WTC11 (cell line): ENCODE results near the gene NOP14. TPM values are rescaled to one million over a fixed set of nuclear protein-coding genes. Genes with fewer than 3 reads are reported as not detected.
A peak's percentile ranks its signal among the peaks of the same experiment; 100 is the strongest.

Experiments used
- ATAC-seq: fragments of 200-7000 bp; cut with Tn5 transposase; 2 replicates; pipeline ENCODE4 v1.10.0; 2021; ENCODE audit warnings: mild to moderate bottlenecking, moderate library complexity
- CTCF ChIA-PET: fragments of 300-600 bp; sonication (Branson Sonifier 250); formaldehyde crosslinking; loops from one replicate; lab custom pipeline; 2021; ENCODE audit warnings: antibody characterized with exemption; lab: Charles Lee
- POLR2A ChIA-PET: fragments of 350-600 bp; sonication (Branson Sonifier 250); formaldehyde crosslinking; loops from one replicate; lab custom pipeline; 2021; ENCODE audit warnings: antibody characterized with exemption; lab: Charles Lee
- DNase-seq: peaks from one replicate; pipeline ENCODE4 v3.0.0; 2021; ENCODE audit warnings: low spot score
- H3K27ac Mint-ChIP-seq: 2 replicates; pipeline ENCODE4 v1.8.0; 2021; ENCODE audit warnings: mixed read lengths
- H3K27me3 Mint-ChIP-seq: 2 replicates; pipeline ENCODE4 v1.8.0; 2021; ENCODE audit warnings: low read depth, mild to moderate bottlenecking, moderate library complexity, mixed read lengths
- H3K36me3 Mint-ChIP-seq: 2 replicates; pipeline ENCODE4 v1.8.0; 2021; ENCODE audit warnings: mixed read lengths
- H3K4me1 Mint-ChIP-seq: 2 replicates; pipeline ENCODE4 v1.8.0; 2022; ENCODE audit warnings: mixed read lengths
- H3K4me3 Mint-ChIP-seq: 2 replicates; pipeline ENCODE4 v1.8.0; 2021; ENCODE audit warnings: mild to moderate bottlenecking, moderate library complexity, mixed read lengths
- H3K9me3 Mint-ChIP-seq: 2 replicates; pipeline ENCODE4 v1.8.0; 2021; ENCODE audit warnings: mixed read lengths
- ARID4B ChIP-seq: sonication (generic); formaldehyde crosslinking; IDR thresholded peaks from 2 replicates; pipeline ENCODE4 v1.8.0; 2023; ENCODE audit warnings: missing genetic modification reagents, mild to moderate bottlenecking, borderline replicate concordance
- CBFB ChIP-seq: sonication (generic); formaldehyde crosslinking; IDR thresholded peaks from 2 replicates; pipeline ENCODE4 v1.8.1; 2022; ENCODE audit warnings: mild to moderate bottlenecking, low read depth, missing genetic modification reagents
- CDX4 ChIP-seq: fragments of 250-450 bp; sonication (Bioruptor Pico); IDR thresholded peaks from 2 replicates; pipeline ENCODE4 v1.9.0; 2021; ENCODE audit warnings: moderate library complexity, mild to moderate bottlenecking, inconsistent platforms, borderline replicate concordance
- FOXP1 ChIP-seq: sonication (generic); formaldehyde crosslinking; IDR thresholded peaks from 2 replicates; pipeline ENCODE4 v1.8.0; 2022; ENCODE audit warnings: missing genetic modification reagents, mild to moderate bottlenecking, moderate library complexity, borderline replicate concordance
- GABPB1 ChIP-seq: sonication (generic); formaldehyde crosslinking; IDR thresholded peaks from 2 replicates; pipeline ENCODE4 v1.8.1; 2023; ENCODE audit warnings: mild to moderate bottlenecking, missing genetic modification reagents
- GTF2I ChIP-seq: fragments of 250-450 bp; sonication (Bioruptor Pico); conservative IDR thresholded peaks from 2 replicates; pipeline ENCODE4 v1.4.0; 2021; ENCODE audit warnings: mild to moderate bottlenecking
- MAX ChIP-seq: sonication (generic); formaldehyde crosslinking; IDR thresholded peaks from 2 replicates; pipeline ENCODE4 v1.8.0; 2022; ENCODE audit warnings: mild to moderate bottlenecking, missing genetic modification reagents
- NFE2L1 ChIP-seq: sonication (generic); formaldehyde crosslinking; IDR thresholded peaks from 2 replicates; pipeline ENCODE4 v1.8.1; 2023; ENCODE audit warnings: missing genetic modification reagents
- PRDM15 ChIP-seq: sonication (generic); formaldehyde crosslinking; IDR thresholded peaks from 2 replicates; pipeline ENCODE4 v1.8.0; 2022; ENCODE audit warnings: missing genetic modification reagents
- PRRX2 ChIP-seq: fragments of 250-450 bp; sonication (Bioruptor Pico); IDR thresholded peaks from 2 replicates; pipeline ENCODE4 v1.8.0; 2021; ENCODE audit warnings: mild to moderate bottlenecking
- SP1 ChIP-seq: sonication (generic); formaldehyde crosslinking; conservative IDR thresholded peaks from 2 replicates; pipeline ENCODE4 v1.8.1; 2022; ENCODE audit warnings: missing genetic modification reagents
- USF1 ChIP-seq: sonication (generic); formaldehyde crosslinking; IDR thresholded peaks from 2 replicates; pipeline ENCODE4 v1.8.0; 2022; ENCODE audit warnings: mild to moderate bottlenecking, missing genetic modification reagents
- ZMAT4 ChIP-seq: fragments of 250-450 bp; sonication (Bioruptor Pico); IDR thresholded peaks from 2 replicates; pipeline ENCODE4 v1.9.0; 2021; ENCODE audit warnings: mild to moderate bottlenecking
- total RNA-seq: library from RNA; stranded (reverse); gene quantifications from 3 replicates; pipeline ENCODE4 v1.2.3, GENCODE V29; 2021

NOP14 gene
- total RNA-seq, 1 experiment from 2014 or later: 39.1 TPM

- TF ChIP-seq FOXP1 (no peak), MAX (CRISPR knock-in tag) (no peak)
Observed at GRCh38 chr4:2944586-2945526, 18.4 kb downstream of the NOP14 start (continued).

- peaks cover 74% of the 10 kb centered on the region for H3K36me3 Mint-ChIP-seq
- POLR2A ChIA-PET: no interaction called here
Observed at GRCh38 chr4:2944091-2944482, 19.1 kb downstream of the NOP14 start.

More at GRCh38 chr4:2944091-2944482, 19.1 kb downstream of the NOP14 start:
- no peaks in the 10 kb centered on the region for H3K4me1 Mint-ChIP-seq
- peak overlapping the region; percentile 74 for H3K27ac Mint-ChIP-seq
- no peaks in the 10 kb centered on the region for H3K27me3 Mint-ChIP-seq
- H3K4me3 Mint-ChIP-seq: no peak overlapping the region
- no peaks in the 10 kb centered on the region for H3K9me3 Mint-ChIP-seq
- DNase-seq (no peak), ATAC-seq (no peak)
- no peak for TF ChIP-seq ARID4B (CRISPR knock-in tag)
- no peak for TF ChIP-seq FOXP1
- TF ChIP-seq USF1 (CRISPR knock-in tag): no peak
- no peak for TF ChIP-seq NFE2L1 (CRISPR knock-in tag)
- TF ChIP-seq SP1 (CRISPR knock-in tag): no peak
- no peak for TF ChIP-seq GTF2I
- TF ChIP-seq PRRX2 (CRISPR knock-in tag): no peak
- no peak for TF ChIP-seq GABPB1 (CRISPR knock-in tag)
- TF ChIP-seq ZMAT4 (CRISPR knock-in tag): no peak
- no peak for TF ChIP-seq CBFB (CRISPR knock-in tag)
- TF ChIP-seq PRDM15: no peak
- TF ChIP-seq CDX4: no peak
- CTCF ChIA-PET: interaction anchor here (0.7 kb wide), 1 partner anchor 180 kb away, joined by 3 read pairs; no protein-coding TSS in a partner anchor
